Lower lobe of right lung (tissue), 2 donors: ENCODE data around the gene GUF1. TPM values are rescaled to one million over a fixed set of nuclear protein-coding genes. Genes with fewer than 3 reads are reported as not detected.
A peak's percentile ranks its signal among the peaks of the same experiment; 100 is the strongest.
"Not testable (repeated sequence)": the region's sequence is repeated elsewhere in the genome, so short reads cannot be mapped to it uniquely, and the experiment has no call there.

Experiments used
- ATAC-seq, 2 donors: fragments of 200-7000 bp; cut with Tn5 transposase; one replicate each; pipeline ENCODE4 v1.9.1; 2020 to 2022; ENCODE audit warnings: mild to moderate bottlenecking in 2 of 2, moderate library complexity in 2 of 2
- DNase-seq: peaks from one replicate; pipeline ENCODE4 v3.0.0-alpha.2; 2020
- H3K27ac ChIP-seq: fragments of 200-600 bp; one replicate; pipeline ENCODE4 v1.8.0; 2022
- H3K27me3 ChIP-seq: fragments of 200-600 bp; one replicate; pipeline ENCODE4 v1.8.0; 2022; ENCODE audit warnings: low read depth
- H3K36me3 ChIP-seq: fragments of 200-600 bp; one replicate; pipeline ENCODE4 v1.8.0; 2022; ENCODE audit warnings: mild to moderate bottlenecking
- H3K4me1 ChIP-seq: fragments of 200-600 bp; one replicate; pipeline ENCODE4 v1.8.0; 2022
- H3K4me3 ChIP-seq: fragments of 200-600 bp; one replicate; pipeline ENCODE4 v1.8.0; 2022; ENCODE audit warnings: mild to moderate bottlenecking
- H3K9me3 ChIP-seq: fragments of 200-600 bp; one replicate; pipeline ENCODE4 v1.8.0; 2022
- CTCF ChIP-seq: fragments of 200-600 bp; IDR thresholded peaks from one replicate; pipeline ENCODE4 v1.8.0; 2022; ENCODE audit warnings: antibody characterized with exemption, mild to moderate bottlenecking
- intact Hi-C: fragments of 100-400 bp; cut with DNase I; formaldehyde crosslinking; loops from one replicate; pipeline ENCODE4 v1.11.0; 2022
- total RNA-seq: library from RNA; stranded (reverse); fragmentation: NEBNext Ultra II Directional; extraction: Animal tissue kit (Norgen Biotek cat#: 25700); gene quantifications from one replicate; pipeline ENCODE4 v1.2.1, GENCODE V29; 2021
- donor health status: DM: no; HTN: yes; CAD: no; lungs with severe emphysema.

The GUF1 gene
- total RNA-seq, 1 donor from 2014 or later = 18.4 TPM

GRCh38 chr4:44725726-44726037 is 47.5 kb downstream of the GUF1 start:
- H3K27ac ChIP-seq = peak overlapping the region; percentile 85
- intact Hi-C loops = no loop called here
- H3K4me1 ChIP-seq = peaks cover 24% of the 10 kb centered on the region
- no peaks in the 10 kb centered on the region for H3K27me3 ChIP-seq
- H3K4me3 ChIP-seq = peak overlapping the region; percentile 84
- no peak for DNase-seq
- no peak for TF ChIP-seq CTCF
- no peaks in the 10 kb centered on the region for H3K9me3 ChIP-seq
- no peaks in the 10 kb centered on the region for H3K36me3 ChIP-seq
- peak in 1 of 2 donors; percentile 26 for ATAC-seq

GRCh38 chr4:44726038-44726871 is 48.0 kb downstream of the GUF1 start, which contains the start of gene GNPDA2:
Gene GNPDA2, minus strand, starts transcription at chr4:44726556. Its CDS starts 4,349 bp downstream, at chr4:44722207.
- peaks cover 24% of the 10 kb centered on the region for H3K4me1 ChIP-seq
- no peaks in the 10 kb centered on the region for H3K27me3 ChIP-seq
- H3K9me3 ChIP-seq = no peaks in the 10 kb centered on the region
- no peaks in the 10 kb centered on the region for H3K36me3 ChIP-seq
- intact Hi-C loops = no loop called here
- DNase-seq (peak; percentile 94), ATAC-seq (peak; percentile 97 to 99)
- TF ChIP-seq CTCF = peak; percentile 23
- peak within 1 kb of the TSS; percentile 85 for H3K27ac ChIP-seq
- peak within 1 kb of the TSS; percentile 84 for H3K4me3 ChIP-seq

DNA sequence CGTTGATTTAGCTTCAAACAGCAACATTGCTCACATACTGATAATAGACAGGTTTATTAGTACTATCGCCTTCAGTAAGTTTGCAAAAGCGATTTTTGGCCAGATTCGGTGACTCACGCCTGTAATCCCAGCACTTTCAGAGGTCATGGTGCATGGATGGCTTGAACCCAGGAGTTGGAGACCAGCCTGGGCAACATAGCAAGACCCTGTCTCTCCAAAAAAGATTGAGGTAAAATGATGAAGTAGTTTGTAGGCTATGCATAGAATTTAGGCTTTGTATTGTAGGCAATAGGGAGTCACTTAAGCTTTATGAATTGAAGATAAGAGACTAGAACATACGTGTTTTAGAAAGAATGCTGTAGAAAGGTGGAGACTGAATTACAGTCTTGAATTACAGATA is 49.3 kb downstream of the GUF1 start:
- Histone ChIP-seq H3K4me3 (no peak overlapping the region), H3K9me3 (no peaks in the 10 kb centered on the region), H3K27ac (no peak overlapping the region), H3K27me3 (no peaks in the 10 kb centered on the region), H3K4me1 (peaks cover 21% of the 10 kb centered on the region), H3K36me3 (no peaks in the 10 kb centered on the region)
- DNase-seq (no peak), ATAC-seq (no peak)
- intact Hi-C loops = no loop called here
- no peak for TF ChIP-seq CTCF

- H3K4me1 ChIP-seq = peaks cover 19% of the 10 kb centered on the region
- intact Hi-C loops, H3K27me3 ChIP-seq, H3K9me3 ChIP-seq, H3K27ac ChIP-seq, DNase-seq, ATAC-seq, H3K4me3 ChIP-seq, H3K36me3 ChIP-seq: not testable (repeated sequence)
These were observed 50.5 kb downstream of the GUF1 start for GRCh38 chr4:44728694-44729093.

- no peaks in the 10 kb centered on the region for H3K27me3 ChIP-seq
- no peak for TF ChIP-seq CTCF
- intact Hi-C loops = no loop called here
- no peak overlapping the region for H3K4me3 ChIP-seq
- no peaks in the 10 kb centered on the region for H3K9me3 ChIP-seq
- H3K27ac ChIP-seq = no peak overlapping the region
- no peaks in the 10 kb centered on the region for H3K4me1 ChIP-seq
- no peak for DNase-seq
- H3K36me3 ChIP-seq = no peaks in the 10 kb centered on the region
- ATAC-seq = no peak
These were observed 58.7 kb downstream of the GUF1 start for GRCh38 chr4:44736900-44737299.

DNA sequence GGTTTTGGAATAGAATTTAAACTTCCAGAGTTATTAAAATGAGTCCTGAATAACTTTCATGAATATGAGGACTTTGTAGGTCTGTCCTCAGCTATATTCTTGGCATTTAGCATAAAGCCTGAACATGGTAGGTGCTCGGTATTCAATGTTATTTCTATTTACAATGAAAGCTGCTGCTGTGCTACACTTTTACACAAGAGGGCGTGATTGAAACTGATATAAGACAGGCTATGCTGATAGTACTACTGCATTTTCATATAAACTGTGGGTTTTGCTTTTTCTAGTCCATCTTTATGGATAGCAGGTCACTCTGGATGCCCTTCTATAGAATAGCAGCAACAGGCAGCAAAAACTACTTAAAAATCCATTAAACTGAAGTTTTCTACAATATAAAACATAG is 60.4 kb downstream of the GUF1 start:
- Histone ChIP-seq H3K9me3 (no peaks in the 10 kb centered on the region), H3K4me3 (no peak overlapping the region), H3K27ac (no peak overlapping the region), H3K4me1 (no peaks in the 10 kb centered on the region), H3K27me3 (no peaks in the 10 kb centered on the region), H3K36me3 (no peaks in the 10 kb centered on the region)
- no peak for DNase-seq
- no peak for ATAC-seq
- intact Hi-C loops = no loop called here
- no peak for TF ChIP-seq CTCF
